Astrocyte of the spinal cord (primary cell): ENCODE results near the gene CTU2.

Source experiments
- DNase-seq: peaks from one replicate; pipeline ENCODE4 v3.0.0; 2011; ENCODE audit warnings: low read depth, low spot score
- H3K4me3 ChIP-seq: 2 replicates; pipeline ENCODE4 v1.5.1; 2011; ENCODE audit warnings: low read depth, mild to moderate bottlenecking, low read length, moderate library complexity
- CTCF ChIP-seq: IDR thresholded peaks from 2 replicates; pipeline ENCODE4 v1.5.1; 2012; ENCODE audit warnings: low read depth, mild to moderate bottlenecking, low read length, inconsistent platforms
- in situ Hi-C: cut with HindIII; loops from 2 replicates; pipeline ENCODE4 v1.10.0; 2017; ENCODE audit warnings: low sequenced_read_pairs

Gene CTU2

GRCh38 chr16:88738151-88739084, 32.1 kb downstream of the CTU2 start:
- TF ChIP-seq CTCF: no peak
- in situ Hi-C loops: no loop called here
- no peak overlapping the region for H3K4me3 ChIP-seq
- no peak for DNase-seq

DNA sequence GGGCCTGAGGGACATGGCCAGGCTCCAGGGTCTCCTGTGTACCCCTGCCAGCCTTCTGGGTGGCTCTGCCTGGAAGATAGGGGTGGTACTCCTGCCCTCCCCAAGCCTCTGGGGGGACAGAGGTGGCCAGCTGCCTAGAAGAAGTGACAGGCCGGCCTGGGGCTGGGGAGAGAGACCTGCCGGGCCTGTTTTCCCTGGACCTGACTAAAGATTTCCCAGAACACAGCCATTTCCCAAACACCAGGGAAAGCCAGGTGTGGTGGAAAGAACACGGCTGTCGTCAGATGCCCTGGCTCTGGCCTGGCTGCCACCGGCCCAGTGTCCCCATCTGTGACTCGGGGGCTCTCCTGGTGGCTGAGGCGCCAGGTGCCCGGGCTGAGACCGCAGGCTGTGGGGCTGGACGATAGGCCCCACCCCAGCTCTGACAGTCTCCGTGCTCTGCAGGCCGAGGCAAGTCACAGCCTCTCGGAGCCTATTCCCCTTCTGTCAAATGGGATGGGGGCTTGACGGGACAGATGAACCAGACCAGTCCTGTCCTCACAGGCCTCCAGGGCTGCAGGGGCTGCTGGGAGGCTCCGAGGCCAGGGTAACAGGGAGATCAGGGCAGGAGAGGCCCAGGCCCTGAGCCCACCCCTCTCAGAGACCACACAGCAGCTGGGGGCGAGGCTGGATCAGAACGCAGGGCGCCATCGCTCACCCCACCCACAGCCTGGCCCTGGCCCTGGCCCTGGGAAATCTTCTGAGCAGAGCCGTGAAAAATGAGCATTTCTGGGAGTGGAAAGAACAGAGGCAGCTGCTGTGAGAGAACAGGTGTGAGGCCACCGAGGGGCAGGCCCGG, 33.1 kb downstream of the CTU2 start:
- H3K4me3 ChIP-seq: no peak overlapping the region
- in situ Hi-C loops: no loop called here
- no peak for DNase-seq
- TF ChIP-seq CTCF: no peak

DNA sequence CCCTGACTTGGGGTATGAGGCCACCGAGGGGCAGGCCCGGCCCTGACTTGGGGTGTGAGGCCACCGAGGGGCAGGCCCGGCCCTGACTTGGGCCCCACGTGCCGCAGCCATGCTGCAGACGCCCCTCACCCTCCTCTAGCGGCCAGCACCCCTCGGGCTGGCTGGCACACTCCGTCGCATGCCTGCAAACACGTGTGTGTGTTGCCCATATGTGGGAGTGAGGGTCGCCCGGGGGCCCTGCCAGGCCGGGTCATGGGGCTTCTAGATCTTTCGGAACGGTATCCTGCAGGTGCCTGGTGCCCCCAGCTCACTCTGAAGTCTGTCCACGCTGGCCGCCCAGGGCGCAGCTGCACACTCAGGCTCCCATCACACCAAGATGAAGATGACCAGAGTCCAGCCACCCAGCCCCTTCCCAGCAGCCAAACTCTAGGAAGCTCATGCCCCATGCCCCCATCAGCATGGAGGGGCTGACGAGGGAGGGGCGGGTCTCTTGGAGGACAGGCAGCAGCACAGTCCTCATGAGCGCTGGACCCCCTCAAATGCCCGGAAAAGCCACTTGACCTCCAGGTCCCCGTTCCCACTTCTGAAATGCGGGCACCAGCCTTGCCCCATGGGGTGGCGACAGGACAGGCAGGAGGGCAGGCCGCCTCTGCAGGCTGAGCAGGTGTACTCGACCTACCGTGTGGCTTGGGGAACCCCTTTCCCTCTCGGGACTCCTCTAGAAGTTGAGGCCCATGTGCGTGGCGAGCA, 33.8 kb downstream of the CTU2 start:
- no peak overlapping the region for H3K4me3 ChIP-seq
- no peak for DNase-seq
- in situ Hi-C loops: no loop called here
- no peak for TF ChIP-seq CTCF

DNA sequence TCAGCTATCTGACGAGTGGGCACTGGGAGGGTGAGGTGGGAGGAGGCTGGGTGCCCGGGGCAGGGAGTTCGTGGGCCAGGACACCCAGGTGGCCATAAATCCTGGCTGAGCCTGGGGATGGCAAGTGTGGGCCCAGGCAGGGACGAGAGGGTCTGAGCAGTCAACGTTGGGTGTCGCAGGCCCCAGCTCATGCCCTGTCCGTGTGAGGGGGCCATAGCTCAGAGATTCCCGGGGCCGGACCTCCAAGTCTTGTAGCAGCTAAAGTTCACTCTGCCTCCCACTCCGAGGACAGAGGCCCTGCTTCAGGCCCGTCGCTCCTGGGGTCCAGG, 34.4 kb downstream of the CTU2 start:
- no peak for TF ChIP-seq CTCF
- in situ Hi-C loops: no loop called here
- DNase-seq: no peak
- no peak overlapping the region for H3K4me3 ChIP-seq

GRCh38 chr16:88741368-88741767, 35.1 kb downstream of the CTU2 start:
- no peak overlapping the region for H3K4me3 ChIP-seq
- no peak for DNase-seq
- TF ChIP-seq CTCF: no peak
- in situ Hi-C loops: no loop called here

DNA sequence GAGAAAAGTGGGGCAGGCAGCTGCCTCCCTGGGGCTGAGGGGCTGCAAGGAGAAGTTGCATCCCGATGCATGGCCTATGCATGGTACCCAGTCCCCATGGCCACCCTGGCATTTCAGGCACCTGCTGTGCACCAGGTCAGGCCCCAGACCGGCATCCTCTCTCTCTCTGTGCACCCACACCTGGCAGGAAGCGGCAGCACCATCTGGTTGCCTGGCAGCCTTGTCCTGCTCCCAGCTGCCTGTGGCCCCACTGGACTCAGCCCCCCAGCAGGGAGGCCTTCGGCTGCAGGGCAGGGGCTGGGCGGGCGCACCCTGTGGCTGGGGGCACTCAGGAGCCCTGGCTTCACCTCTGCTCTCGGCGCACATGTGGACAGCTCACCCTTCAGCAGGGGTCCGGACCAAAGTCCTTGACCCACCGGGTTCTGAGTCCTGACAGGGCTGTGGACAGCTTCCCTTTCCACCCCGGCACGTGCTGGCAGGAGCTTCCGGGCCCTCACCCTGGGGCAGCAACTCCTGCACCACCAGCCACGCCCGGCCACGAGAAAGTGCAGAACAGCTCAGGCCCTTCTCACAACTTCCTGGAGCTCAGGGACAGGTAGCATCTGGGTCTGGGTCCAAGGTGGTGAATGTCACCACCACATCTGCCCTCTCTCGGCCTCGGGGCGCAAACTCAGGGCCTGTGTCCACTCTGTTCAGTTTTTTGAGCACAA, 36.7 kb downstream of the CTU2 start:
- no peak for TF ChIP-seq CTCF
- no peak overlapping the region for H3K4me3 ChIP-seq
- DNase-seq: no peak
- in situ Hi-C loops: no loop called here
